HepG2 (cell line): ENCODE measurements around the gene RAI2. TPM values are rescaled to one million over a fixed set of nuclear protein-coding genes. Genes with fewer than 3 reads are reported as not detected.

Source experiments
- ATAC-seq: fragments of 200-7000 bp; cut with Tn5 transposase; 3 replicates; pipeline ENCODE4 v1.9.1; 2020; ENCODE audit warnings: mild to moderate bottlenecking, moderate library complexity
- Bru-seq: library from RNA; stranded (reverse); fragments of 400-500 nt; gene quantifications from one replicate; lab custom pipeline; 2021; lab: Mats Ljungman, UMichigan
- BruChase-seq, 2 experiments: library from RNA; stranded (reverse); fragments of 400-500 nt; gene quantifications; one replicate each; lab custom pipeline; 2021; lab: Mats Ljungman, UMichigan
- BruUV-seq: library from RNA; stranded (reverse); fragments of 400-500 nt; replicated peaks from 2 replicates; lab custom pipeline; 2021; lab: Mats Ljungman, UMichigan
- CTCF ChIA-PET: fragments of 300-600 bp; formaldehyde crosslinking; extraction: SDS; loops from one replicate; lab custom pipeline; 2021; ENCODE audit warnings: low total read pairs, inconsistent platforms, low intra/inter-chr PET ratio; lab: Yijun Ruan, JAX
- POLR2A ChIA-PET: fragments of 350-600 bp; sonication (Branson Sonifier 250); formaldehyde crosslinking; loops from one replicate; lab custom pipeline; 2020; ENCODE audit warnings: antibody characterized with exemption, inconsistent platforms; lab: Yijun Ruan, JAX
- DNase-seq: peaks from one replicate; pipeline ENCODE4 v3.0.0-alpha.2; 2015; ENCODE audit warnings: low spot score
- FAIRE-seq: peaks from 3 replicates; lab custom pipeline; 2011; peaks lifted over from hg19 to GRCh38; lab: Jason Lieb, UNC
- H2AFZ ChIP-seq: one replicate; pipeline ENCODE4 v1.6.1; 2011; ENCODE audit warnings: low read length, inconsistent platforms
- H3K27ac ChIP-seq: fragments of 300-600 bp; 3 replicates; pipeline ENCODE4 v1.8.0; 2011; ENCODE audit warnings: mixed run types, mild to moderate bottlenecking, mixed read lengths, low read length, inconsistent platforms; ENCODE audit not compliant: insufficient read depth; ENCODE audit errors: extremely low read length
- H3K27me3 ChIP-seq, 2 experiments: fragments of 200-600 bp in 1 of 2; 2 replicates in 1 of 2; 3 replicates in 1 of 2; pipeline versions ENCODE4 v1.6.0 to v1.8.0; 2011; ENCODE audit warnings: low read length in 2 of 2, mild to moderate bottlenecking in 2 of 2, moderate library complexity in 2 of 2, inconsistent platforms in 1 of 2; ENCODE audit not compliant: insufficient read depth in 2 of 2, control insufficient read depth in 1 of 2
- H3K36me3 ChIP-seq, 2 experiments: fragments of 200-600 bp in 1 of 2; replicated peaks in 1 of 2; 2 replicates in 1 of 2; 3 replicates in 1 of 2; pipeline versions ENCODE4 v1.5.1 to v1.8.0; 2011; ENCODE audit warnings: low read length in 2 of 2, inconsistent platforms in 1 of 2; ENCODE audit not compliant: insufficient read depth in 2 of 2, control insufficient read depth in 1 of 2
- H3K4me1 ChIP-seq: 2 replicates; pipeline ENCODE4 v1.5.1; 2012; ENCODE audit warnings: low read length, inconsistent platforms; ENCODE audit not compliant: insufficient read depth
- H3K4me2 ChIP-seq: 2 replicates; pipeline ENCODE4 v1.6.0; 2011; ENCODE audit warnings: low read depth, low read length, inconsistent platforms
- H3K4me3 ChIP-seq, 3 experiments: fragments of 200-600 bp in 1 of 3; sonication (generic), shearing (Covaris generic) in 1 of 3; replicated peaks in 1 of 3; 2 replicates each; pipeline ENCODE4 v1.5.1; 2011 to 2016; ENCODE audit warnings: low read length in 3 of 3, inconsistent platforms in 2 of 3, low read depth in 2 of 3, mild to moderate bottlenecking in 2 of 3, control low read depth in 1 of 3, mixed read lengths in 1 of 3; ENCODE audit not compliant: insufficient read depth in 1 of 3
- H3K79me2 ChIP-seq: one replicate; pipeline ENCODE4 v1.6.1; 2011; ENCODE audit warnings: low read length, inconsistent platforms; ENCODE audit not compliant: insufficient read depth
- H3K9ac ChIP-seq: 2 replicates; pipeline ENCODE4 v1.6.0; 2011; ENCODE audit warnings: mild to moderate bottlenecking, low read depth, low read length, inconsistent platforms; ENCODE audit not compliant: insufficient read depth
- H3K9me3 ChIP-seq: 2 replicates; pipeline ENCODE4 v1.5.1; 2012; ENCODE audit warnings: mild to moderate bottlenecking, low read length
- H4K20me1 ChIP-seq: 2 replicates; pipeline ENCODE4 v1.6.0; 2011; ENCODE audit warnings: inconsistent platforms, mild to moderate bottlenecking, low read length, moderate library complexity; ENCODE audit not compliant: insufficient read depth
- CENPBD1 ChIP-seq: sonication (generic); formaldehyde crosslinking; IDR thresholded peaks from 2 replicates; pipeline ENCODE4 v1.8.0; 2022; ENCODE audit warnings: missing genetic modification reagents, low read depth, mild to moderate bottlenecking, borderline replicate concordance
- ZNF615 ChIP-seq: sonication (generic); formaldehyde crosslinking; IDR thresholded peaks from 2 replicates; pipeline ENCODE4 v1.5.0; 2020; ENCODE audit warnings: mild to moderate bottlenecking, missing genetic modification reagents, borderline replicate concordance
- WGBS: methylation state at CpG from one replicate; pipeline ENCODE4 v1.1.6; 2017; ENCODE audit warnings: low lambda C conversion rate; 5-methylcytosine and 5-hydroxymethylcytosine counted together
- in situ Hi-C: cut with HindIII; loops from 2 replicates; pipeline ENCODE4 v1.10.0; 2017; ENCODE audit warnings: low pct_unique_long_range_greater_than_20kb; ENCODE audit not compliant: extremely low pct_ligation_motif_present
- intact Hi-C: fragments of 100-400 bp; cut with micrococcal nuclease; formaldehyde crosslinking; loops from one replicate; pipeline ENCODE4 v1.10.0; 2022; ENCODE audit not compliant: unreplicated experiment
- long read RNA-seq, 2 experiments: library from RNA in 1 of 2; library from polyadenylated mRNA in 1 of 2; stranded (forward) in 1 of 2; unstranded in 1 of 2; transcript quantifications; one replicate each; pipeline ENCODE4 v2.0.0, GENCODE V29; 2019 to 2022
- polyA minus RNA-seq, 3 experiments: library from RNA; depleted of rRNA, polyadenylated mRNA; stranded (reverse); fragments of >200 nt; gene quantifications; 2 replicates each; pipeline ENCODE4 v1.2.3, GENCODE V29; 2011; ENCODE audit warnings: low replicate concordance in 1 of 3
- polyA plus RNA-seq, 8 experiments: library from polyadenylated mRNA; depleted of rRNA in 3 of 8; stranded (reverse) in 7 of 8; unstranded in 1 of 8; fragments of >200 nt; fragmentation: Illumina TruSeq in 4 of 8; extraction: Trizol in 4 of 8; gene quantifications; 2 replicates each; pipeline versions ENCODE4 v1.2.1 to v1.2.3, GENCODE V29; 2011 to 2016; ENCODE audit warnings: low read depth in 4 of 8, missing spikeins in 1 of 8, mixed read lengths in 1 of 8; ENCODE audit not compliant: insufficient read depth in 1 of 8
- total RNA-seq, 5 experiments: library from RNA; depleted of rRNA; stranded (reverse); fragments of >200 nt; fragmentation: Illumina TruSeq; extraction: Trizol; gene quantifications; 2 replicates each; pipeline ENCODE4 v1.2.3, GENCODE V29; 2016; ENCODE audit warnings: low read depth in 1 of 5

RAI2 gene
- total RNA-seq (2016; rRNA removed; fragmentation: Illumina TruSeq; extraction: Trizol), result not detected in 2 replicates
- not detected in 2 replicates for total RNA-seq (2016; cell fraction: cytosol; rRNA removed; fragmentation: Illumina TruSeq; extraction: Trizol; ENCODE audit: low read depth)
- not detected in 2 replicates for total RNA-seq (2016; cell fraction: insoluble cytoplasmic fraction; rRNA removed; fragmentation: Illumina TruSeq; extraction: Trizol)
- not detected in 2 replicates for total RNA-seq (2016; cell fraction: membrane; rRNA removed; fragmentation: Illumina TruSeq; extraction: Trizol)
- not detected in 2 replicates for total RNA-seq (2016; cell fraction: nucleus; rRNA removed; fragmentation: Illumina TruSeq; extraction: Trizol)
- not detected in 2 replicates for polyA plus RNA-seq (2011; rRNA removed)
- 0.01 TPM in 1 of 2 replicates, not detected in the other for polyA plus RNA-seq (2011; cell fraction: cytosol; rRNA removed)
- not detected in 2 replicates for polyA plus RNA-seq (2011; cell fraction: nucleus; rRNA removed)
- polyA plus RNA-seq (2012), result not detected in 2 replicates
- not detected in 2 replicates for polyA plus RNA-seq (2016; cell fraction: cytosol; fragmentation: Illumina TruSeq; extraction: Trizol; ENCODE audit: low read depth)
- not detected in 2 replicates for polyA plus RNA-seq (2016; cell fraction: insoluble cytoplasmic fraction; fragmentation: Illumina TruSeq; extraction: Trizol; ENCODE audit: low read depth)
- not detected in 2 replicates for polyA plus RNA-seq (2016; cell fraction: membrane; fragmentation: Illumina TruSeq; extraction: Trizol; ENCODE audit: low read depth)
- polyA plus RNA-seq (2016; cell fraction: nucleus; fragmentation: Illumina TruSeq; extraction: Trizol; ENCODE audit: insufficient read depth, low read depth), result not detected in 2 replicates
- not detected in 2 replicates for polyA minus RNA-seq (2011; rRNA and poly(A)+ RNA removed; ENCODE audit: low replicate concordance)
- not detected in 2 replicates for polyA minus RNA-seq (2011; cell fraction: cytosol; rRNA and poly(A)+ RNA removed)
- not detected in 2 replicates for polyA minus RNA-seq (2011; cell fraction: nucleus; rRNA and poly(A)+ RNA removed)
- percentile 5 among the genes with signal in this experiment for Bru-seq, nascent RNA
- BruChase-seq, experiment 1, labeled RNA remaining after a 6-hour chase, result percentile 8 among the genes with signal in this experiment
- BruChase-seq, experiment 2, labeled RNA remaining after a 2-hour chase, result percentile 5 among the genes with signal in this experiment
- long read RNA-seq, experiment 1, result 0 reads
- long read RNA-seq, experiment 2, result 0 reads

DNA sequence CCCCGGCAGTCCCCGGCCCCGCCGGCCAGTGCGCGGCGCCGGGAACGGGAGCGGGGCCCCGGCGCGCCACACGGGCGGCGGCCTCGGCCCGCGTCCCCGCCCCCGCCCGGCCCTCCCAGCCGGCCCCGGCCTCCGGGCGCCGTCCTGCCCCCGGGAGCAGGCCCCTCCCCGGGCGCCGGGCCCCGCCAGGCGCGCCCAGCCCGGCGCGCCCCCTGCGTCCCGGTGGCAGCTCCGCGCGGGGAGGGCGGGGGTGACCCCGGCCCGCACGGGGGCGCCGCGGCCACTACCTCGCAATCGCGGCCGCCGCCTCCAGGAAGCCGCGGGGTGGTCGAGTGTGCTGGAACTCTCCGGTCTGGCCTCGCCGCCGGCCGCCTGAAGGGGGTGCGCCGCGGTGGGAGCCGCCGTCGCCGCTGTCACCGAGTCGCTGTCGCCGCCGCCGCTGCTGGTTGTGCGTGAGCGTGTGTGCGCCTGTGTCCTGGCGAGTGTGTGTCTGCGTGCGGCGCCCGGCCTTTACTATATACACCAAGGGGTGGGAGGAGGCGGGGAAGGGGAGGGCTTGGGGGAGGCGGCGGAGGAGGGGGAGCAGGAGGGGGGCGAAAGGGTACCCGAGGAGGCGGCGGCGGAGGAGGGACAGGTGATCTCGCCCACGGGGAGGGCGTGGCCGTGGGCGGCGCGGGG, at the start of gene RAI2:
Gene RAI2 (minus strand): TSS at position 488 of the 678 bp plus-strand sequence. CDS start 59,288 bp downstream, outside the sequence.
- H3K9ac ChIP-seq, result no peak within 1 kb of the TSS
- H4K20me1 ChIP-seq, result no peaks in the 10 kb centered on the region
- peaks cover 2 to 19% of the 10 kb centered on the region in 2 experiments; a peak in 3 of 5 replicates for H3K27me3 ChIP-seq
- peak within 1 kb of the TSS in 2 of 3 experiments; percentile 26 to 43; a peak in 3 of 6 replicates for H3K4me3 ChIP-seq
- in situ Hi-C loops, result no loop called here
- ATAC-seq, result peak; percentile 75
- no peaks in the 10 kb centered on the region for H3K36me3 ChIP-seq
- FAIRE-seq, result no peak
- BruUV-seq, result no TSS peak
- H3K9me3 ChIP-seq, result no peaks in the 10 kb centered on the region
- H3K79me2 ChIP-seq, result no peaks in the 10 kb centered on the region
- POLR2A ChIA-PET, result no interaction called here
- no peak within 1 kb of the TSS for H2AFZ ChIP-seq
- 0% methylated on average over 3 of the region's 98 CpGs for WGBS
- intact Hi-C loops, result no loop called here
- CTCF ChIA-PET, result no interaction called here
- no peak for DNase-seq
- TF ChIP-seq CENPBD1 (CRISPR knock-in tag) (no peak), ZNF615 (CRISPR knock-in tag) (no peak)
- H3K4me2 ChIP-seq, result peak within 1 kb of the TSS; percentile 27; the same call in 1 of the 2 replicates
- no peak within 1 kb of the TSS for H3K27ac ChIP-seq
- H3K4me1 ChIP-seq, result no peaks in the 10 kb centered on the region
